TTC549 (cell line): Measurements from ENCODE around the gene HERC2.
"Not testable (repeated sequence)": the region's sequence is repeated elsewhere in the genome, so short reads cannot be mapped to it uniquely, and the experiment has no call there.

Experiments used
- FAIRE-seq: peaks from 2 replicates; lab custom pipeline; 2012; peaks lifted over from hg19 to GRCh38; lab: Jason Lieb, UNC

The HERC2 gene, protein sequence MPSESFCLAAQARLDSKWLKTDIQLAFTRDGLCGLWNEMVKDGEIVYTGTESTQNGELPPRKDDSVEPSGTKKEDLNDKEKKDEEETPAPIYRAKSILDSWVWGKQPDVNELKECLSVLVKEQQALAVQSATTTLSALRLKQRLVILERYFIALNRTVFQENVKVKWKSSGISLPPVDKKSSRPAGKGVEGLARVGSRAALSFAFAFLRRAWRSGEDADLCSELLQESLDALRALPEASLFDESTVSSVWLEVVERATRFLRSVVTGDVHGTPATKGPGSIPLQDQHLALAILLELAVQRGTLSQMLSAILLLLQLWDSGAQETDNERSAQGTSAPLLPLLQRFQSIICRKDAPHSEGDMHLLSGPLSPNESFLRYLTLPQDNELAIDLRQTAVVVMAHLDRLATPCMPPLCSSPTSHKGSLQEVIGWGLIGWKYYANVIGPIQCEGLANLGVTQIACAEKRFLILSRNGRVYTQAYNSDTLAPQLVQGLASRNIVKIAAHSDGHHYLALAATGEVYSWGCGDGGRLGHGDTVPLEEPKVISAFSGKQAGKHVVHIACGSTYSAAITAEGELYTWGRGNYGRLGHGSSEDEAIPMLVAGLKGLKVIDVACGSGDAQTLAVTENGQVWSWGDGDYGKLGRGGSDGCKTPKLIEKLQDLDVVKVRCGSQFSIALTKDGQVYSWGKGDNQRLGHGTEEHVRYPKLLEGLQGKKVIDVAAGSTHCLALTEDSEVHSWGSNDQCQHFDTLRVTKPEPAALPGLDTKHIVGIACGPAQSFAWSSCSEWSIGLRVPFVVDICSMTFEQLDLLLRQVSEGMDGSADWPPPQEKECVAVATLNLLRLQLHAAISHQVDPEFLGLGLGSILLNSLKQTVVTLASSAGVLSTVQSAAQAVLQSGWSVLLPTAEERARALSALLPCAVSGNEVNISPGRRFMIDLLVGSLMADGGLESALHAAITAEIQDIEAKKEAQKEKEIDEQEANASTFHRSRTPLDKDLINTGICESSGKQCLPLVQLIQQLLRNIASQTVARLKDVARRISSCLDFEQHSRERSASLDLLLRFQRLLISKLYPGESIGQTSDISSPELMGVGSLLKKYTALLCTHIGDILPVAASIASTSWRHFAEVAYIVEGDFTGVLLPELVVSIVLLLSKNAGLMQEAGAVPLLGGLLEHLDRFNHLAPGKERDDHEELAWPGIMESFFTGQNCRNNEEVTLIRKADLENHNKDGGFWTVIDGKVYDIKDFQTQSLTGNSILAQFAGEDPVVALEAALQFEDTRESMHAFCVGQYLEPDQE (N-terminal part only)

DNA sequence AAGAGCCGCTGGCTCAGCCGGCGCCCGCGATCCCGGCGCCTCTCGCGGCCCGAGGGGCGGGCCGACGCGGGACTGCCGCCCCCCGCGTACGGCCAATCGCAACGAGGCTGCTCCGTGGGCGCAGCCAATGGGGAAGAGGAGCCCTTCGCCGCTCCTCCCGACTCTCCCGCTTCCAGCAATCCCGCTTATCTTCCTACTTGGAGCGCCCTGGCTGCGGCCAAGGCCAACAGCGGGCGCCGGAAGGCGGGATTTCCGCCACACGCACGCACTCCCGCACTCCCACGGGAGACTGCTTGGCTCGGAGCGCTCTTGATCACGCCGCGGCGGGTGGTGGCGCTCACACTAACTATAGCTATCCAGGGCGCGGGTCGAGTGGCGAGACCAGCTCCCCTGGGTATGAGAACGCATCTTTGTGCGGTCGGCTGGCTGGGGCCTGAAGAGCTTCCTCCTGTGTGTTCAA, at the start of gene HERC2:
Gene HERC2, minus strand, starts transcription at position 51 of the 460 bp plus-strand sequence. CDS start 746 bp downstream, outside the sequence.
- not testable (repeated sequence) for FAIRE-seq

DNA sequence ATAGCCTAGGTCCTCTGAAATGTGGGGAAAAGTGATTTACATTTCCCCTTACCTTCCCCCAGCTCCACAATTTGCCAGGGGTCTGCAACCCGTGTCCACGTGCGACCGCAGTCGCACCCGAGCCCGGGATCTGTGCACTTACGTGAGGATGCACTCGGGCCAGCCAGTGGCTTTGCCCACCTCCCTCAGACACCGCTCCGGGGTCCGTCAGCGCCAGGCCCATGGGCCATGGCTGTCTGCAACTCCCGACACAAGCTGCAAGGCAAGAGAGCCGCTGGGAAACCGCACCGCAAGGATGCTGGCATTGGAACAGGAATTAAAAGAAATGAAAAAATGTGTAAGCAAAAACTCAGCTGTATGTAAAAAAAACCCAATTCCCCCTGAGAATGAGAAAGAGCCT, 43.5 kb upstream of the HERC2 start:
- not testable (repeated sequence) for FAIRE-seq

DNA sequence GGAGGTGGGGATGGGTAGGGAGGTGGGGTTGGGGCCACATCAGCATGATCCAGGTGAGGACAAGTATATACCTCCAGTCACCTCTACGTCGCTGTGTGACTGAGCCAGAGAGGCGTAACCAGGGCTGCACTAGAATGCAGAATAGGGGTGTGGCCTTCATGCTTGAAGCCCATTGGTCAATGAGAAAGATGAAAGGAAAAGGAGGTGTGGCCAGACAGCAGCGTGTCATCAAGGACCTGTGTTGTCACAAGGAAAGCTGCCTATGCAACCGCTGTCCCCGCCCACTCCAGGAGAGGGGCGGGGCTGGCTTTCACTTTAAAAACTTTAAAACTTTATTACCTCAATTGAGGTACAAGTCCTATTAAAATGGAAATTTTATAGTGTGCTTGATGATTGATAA, 36.0 kb upstream of the HERC2 start, which contains the start of gene GOLGA6L24:
Gene GOLGA6L24, minus strand, starts transcription at position 101 of the 400 bp plus-strand sequence. Its CDS starts 61 bp downstream, at position 40.
- not testable (repeated sequence) for FAIRE-seq

DNA sequence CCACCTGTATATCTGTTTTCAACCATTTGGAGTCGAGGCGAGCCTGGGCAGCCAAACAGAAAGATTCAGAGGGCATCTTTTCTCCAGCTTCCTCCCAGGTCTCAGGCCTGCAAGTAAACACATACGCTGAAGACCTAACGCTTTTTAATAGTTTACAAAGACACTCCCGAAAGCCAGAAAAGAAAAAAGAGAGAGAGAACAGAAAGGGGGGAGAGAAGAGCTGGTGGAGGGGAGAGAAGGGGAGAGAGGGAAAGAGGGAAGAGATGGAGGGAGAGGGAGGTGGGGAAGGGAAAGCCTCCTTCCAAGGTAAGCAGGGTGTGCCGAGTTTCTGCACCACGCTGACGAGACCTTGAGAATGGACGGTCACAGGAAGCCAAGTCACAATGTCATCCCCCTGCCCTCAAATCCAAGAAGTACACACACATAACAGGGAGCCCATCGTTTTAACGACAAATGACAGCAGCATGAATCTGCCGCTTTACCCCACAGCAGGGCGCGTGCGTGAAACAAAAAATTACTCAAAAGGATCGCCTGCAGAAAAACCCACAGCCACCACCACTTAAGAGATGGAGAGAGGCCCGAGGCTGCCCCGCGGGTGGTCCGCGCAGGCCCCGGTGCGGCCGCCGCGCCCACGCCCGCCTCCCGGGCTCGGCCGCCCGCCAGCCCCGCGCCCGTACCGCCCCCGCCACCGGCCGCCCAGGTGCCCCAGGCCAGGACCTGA, 461 bp downstream of the HERC2 start:
- FAIRE-seq = not testable (repeated sequence)

DNA sequence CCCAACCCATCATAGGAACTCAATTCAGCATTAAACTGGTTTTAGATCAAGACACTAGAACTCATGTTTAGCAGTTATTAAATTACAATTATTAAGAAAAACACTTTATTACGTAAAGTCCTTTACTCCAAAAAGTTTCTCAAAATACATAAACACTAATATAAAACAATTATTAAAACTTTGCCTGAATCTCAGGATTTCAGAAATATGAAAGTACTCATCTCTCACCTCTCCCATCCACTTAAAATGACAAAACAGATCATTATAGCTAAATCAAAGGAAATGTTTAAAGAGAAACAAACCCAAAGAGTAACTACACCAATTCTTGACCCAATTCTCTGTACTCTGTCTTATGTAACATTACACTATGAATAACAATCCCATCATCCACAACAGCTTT, 2.3 kb downstream of the HERC2 start:
- FAIRE-seq = not testable (repeated sequence)

DNA sequence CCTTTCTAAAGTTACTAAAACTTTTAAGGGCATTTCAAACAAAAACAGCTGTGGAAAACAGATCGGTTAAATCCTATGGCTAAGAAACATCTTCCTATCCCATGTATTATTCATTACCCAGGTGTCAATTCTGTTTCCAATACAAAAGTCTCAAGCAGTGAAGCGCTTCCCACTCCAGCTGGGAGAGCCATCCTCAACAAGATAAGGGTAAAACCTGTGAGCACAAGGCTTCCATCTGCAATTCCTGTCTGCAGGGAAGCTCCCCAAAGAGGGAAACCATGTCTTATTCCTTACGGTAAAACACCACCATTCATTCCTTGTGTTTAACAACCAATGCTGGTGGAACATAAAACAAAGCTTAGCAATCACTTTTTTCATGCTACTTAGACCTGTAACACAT, 3.2 kb downstream of the HERC2 start:
- FAIRE-seq = not testable (repeated sequence)

DNA sequence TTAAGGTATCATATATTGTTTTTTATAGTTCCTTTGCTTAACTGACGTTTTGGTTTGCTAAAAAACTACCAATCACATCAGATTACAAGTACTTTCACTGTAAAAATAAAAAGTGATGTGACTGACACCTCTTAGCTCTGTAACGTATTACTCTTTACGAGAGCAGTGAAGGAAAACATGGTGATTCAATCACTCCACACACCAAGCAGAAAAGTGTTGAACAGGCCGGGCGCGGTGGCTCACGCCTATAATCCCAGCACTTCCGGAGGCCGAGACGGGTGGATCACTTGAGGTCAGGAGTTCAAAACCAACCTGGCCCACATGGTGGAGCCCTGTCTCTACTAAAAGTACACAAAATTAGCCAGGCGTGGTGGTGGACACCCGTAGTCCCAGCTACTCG, 3.9 kb downstream of the HERC2 start:
- FAIRE-seq = not testable (repeated sequence)

DNA sequence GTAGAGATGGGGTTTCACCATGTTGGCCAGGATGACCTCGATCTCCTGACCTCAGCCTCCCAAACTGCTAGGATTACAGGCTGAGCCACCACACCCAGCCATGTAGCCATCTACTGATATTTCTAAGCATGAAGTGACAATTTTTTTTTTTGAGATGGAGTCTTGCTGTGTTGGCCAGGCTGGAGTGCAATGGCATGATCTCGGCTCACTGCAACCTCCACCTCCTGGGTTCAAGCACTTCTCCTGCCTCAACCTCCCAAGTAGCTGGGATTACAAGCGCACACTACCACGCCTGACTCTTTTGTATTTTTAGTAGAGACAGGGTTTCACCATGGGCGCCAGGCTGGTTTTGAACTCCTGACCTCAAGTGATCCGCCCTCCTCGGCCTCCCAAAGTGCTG, 5.0 kb downstream of the HERC2 start:
- not testable (repeated sequence) for FAIRE-seq

DNA sequence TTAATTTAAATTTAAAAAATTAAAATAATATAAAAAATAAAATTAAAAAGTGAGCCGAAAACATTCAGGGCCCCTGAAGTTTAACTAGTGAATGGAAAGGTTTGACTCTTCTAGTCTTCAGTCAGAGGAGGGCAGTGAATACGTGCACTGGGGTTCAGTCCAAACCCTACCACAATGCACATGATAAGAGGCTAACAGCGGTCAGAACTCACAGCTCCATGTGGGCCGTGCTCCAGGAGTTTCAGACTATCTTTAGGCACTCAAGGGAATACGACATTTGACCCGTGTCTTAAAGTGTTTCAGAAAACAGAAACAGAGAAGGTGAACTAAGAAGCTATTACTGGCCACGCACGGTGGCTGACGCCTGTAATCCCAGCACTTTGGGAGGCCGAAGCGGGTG, 11.5 kb downstream of the HERC2 start:
- FAIRE-seq = not testable (repeated sequence)

DNA sequence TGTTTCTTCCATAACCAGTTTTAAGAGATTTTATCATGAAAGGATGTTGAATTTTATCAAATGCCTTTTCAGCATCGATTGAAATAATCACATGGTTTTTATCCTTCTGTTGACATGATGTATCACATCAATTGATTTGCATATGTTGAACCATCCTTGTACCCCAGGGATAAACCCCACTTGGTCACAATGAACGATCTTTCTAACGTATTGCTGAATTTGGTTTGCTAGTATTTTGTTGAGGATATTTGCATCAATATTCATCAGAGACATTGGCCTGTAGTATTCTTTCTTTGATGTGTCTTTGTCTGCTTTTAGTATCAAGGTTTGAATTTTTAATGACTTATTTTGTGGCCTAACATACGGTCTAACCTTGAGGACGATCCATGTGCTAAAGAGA, 13.3 kb downstream of the HERC2 start:
- FAIRE-seq = not testable (repeated sequence)

DNA sequence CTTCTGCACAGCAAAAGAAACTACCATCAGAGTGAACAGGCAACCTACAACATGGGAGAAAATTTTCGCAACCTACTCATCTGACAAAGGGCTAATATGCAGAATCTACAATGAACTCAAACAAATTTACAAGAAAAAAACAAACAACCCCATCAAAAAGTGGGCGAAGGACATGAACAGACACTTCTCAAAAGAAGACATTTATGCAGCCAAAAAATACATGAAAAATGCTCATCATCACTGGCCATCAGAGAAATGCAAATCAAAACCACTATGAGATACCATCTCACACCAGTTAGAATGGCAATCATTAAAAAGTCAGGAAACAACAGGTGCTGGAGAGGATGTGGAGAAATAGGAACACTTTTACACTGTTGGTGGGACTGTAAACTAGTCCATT, 16.3 kb downstream of the HERC2 start:
- not testable (repeated sequence) for FAIRE-seq

DNA sequence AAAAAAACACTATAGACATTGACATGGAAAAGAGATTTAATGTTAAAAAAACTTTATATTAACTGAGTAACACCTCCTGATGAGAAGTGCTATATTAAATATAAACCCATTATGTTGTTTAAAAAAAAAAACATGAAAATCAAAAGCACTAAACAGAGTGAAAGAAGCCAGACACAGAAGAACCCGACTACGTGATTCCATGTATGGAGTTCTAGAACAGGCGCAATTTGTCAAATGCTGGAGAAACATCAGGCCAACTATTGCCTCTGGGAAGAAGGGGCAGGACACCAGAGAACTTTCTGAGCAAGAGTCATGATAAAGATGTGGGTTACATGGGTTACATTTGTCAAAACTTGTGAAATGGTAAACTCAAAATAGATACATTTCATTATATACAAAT, 24.5 kb downstream of the HERC2 start:
- not testable (repeated sequence) for FAIRE-seq

DNA sequence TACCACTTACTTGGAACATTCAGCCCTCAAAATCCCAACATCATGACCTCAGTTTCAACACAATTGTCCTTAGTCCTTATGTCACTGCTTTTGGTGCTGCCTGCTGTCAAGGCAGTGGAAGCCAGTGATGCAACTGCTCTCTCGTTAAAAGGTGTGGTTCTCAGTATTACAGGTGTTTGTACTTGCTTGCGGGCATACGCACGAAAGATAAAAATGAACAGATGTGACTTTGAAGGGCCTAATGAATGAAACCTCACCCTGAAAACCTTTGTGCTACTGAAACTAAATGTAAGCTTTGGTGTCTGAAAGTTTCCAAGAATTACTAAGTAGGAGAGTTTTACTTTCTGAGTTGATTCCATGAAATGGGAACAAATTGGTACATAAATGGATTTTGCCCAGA, 25.2 kb downstream of the HERC2 start:
- FAIRE-seq = not testable (repeated sequence)

DNA sequence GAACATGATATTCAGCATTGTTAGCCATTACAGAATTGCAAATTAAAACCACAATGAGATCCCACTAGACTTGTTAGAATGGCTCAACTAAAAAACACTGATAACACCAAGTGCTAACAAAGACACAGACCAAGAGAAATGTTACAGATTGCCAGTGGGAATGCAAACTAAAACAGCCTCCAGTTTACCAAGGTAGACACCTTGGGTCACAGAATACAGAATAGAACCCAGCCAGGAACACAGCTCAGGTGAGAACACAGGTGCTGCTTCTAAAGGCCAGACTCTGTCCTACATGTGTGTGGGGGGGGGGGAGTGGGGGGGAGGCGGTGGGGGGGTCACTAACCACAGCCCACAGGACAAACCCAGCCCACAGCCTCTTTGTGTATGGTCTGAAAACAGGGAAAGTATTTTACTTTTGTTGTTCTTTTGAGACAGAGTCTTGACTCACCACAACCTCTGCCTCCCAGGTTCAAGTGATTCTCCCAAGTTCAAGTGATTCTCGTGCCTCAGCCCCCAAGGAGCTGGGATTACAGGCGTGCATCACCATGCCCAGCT, 26.9 kb downstream of the HERC2 start:
- not testable (repeated sequence) for FAIRE-seq

DNA sequence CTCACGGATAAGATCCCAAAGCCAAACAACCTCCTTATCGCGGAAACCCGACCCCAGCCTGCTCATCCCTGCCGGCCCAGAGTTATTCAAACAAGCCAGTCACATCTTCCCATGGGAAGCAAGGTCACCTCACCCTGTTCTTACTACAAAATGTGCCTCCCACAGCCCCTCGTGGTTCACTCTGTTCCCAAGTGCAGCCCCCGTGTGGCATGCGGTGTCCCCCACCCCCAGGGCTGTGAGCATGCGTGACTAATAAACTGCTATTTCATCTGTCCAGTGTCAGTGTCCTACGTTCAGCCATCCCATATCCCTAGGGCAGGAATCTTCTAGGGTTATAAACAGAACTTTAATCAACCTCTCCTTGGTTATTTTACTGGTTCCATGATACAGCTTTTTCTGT, 27.4 kb downstream of the HERC2 start:
- FAIRE-seq = not testable (repeated sequence)

DNA sequence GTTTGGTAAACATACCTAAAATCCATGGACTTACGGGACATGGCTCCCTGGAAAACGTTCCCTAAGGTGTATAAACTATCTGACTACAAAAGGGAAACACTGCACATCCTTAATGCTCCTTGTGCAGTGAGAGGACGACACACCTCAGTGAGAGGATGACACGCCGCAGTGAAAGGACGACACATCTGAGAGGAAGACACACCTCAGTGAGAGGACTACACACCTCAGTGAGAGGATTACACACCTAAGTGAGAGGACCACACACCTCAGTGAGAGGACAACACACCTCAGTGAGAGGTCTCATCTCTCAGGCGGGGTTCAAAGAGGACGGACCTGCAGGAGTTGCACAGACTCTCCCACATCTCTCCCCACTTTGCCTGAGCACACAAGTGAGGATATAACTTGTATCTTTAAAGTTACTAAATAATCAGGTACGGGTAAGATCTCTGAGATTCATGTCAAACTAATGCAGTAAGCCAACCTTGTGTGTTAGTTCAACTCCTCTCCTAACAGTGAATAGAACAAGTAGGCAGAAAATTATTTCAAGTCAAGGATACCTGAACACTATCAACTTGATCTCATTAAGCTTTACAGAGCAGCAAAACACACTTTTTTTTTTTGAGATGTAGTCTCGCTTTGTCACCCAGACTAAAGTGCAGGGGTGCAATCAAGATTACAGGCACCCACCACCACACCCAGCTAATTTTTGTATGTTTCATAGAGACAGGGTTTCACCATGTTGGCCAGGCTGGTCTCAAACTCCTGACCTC, 32.1 kb downstream of the HERC2 start:
- no peak for FAIRE-seq

DNA sequence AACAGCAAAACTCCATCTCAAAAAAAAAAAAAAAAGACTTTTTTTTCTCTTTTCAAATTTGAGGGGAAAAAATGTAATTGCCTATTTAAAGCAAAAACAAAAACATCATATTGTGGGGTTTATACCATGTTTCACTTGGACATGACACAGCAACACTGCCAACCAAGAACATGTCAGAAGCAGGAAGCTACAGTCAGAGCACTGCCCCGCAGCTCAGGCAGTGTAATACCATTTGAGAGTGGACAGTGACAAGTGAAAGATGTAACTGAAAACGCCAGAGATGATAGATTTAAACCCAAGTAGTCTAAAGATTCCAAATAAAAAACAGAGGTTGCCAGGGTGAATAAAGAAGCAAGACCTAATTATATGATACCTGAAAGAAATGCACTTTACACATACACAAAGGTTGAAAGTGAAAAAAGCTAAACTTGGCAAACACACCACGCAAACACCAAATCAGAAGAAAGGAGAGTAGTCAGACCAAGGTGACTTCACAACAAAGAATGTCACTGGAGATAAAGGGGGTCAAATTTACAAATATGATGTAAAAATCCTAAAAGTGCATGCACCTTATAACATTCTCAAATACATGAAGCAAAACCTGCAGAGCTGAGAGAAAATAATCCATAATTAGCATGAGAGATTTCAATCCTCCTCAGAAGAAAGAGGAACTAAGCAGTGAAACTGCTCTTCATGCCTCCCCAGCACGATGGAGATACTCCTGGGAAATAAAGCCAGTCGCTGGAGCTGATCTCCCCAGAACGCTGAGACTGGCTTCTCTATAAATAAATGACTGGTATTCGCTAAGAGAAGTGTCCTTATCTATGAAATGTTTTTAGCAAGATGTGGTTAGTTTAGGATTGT, 32.9 kb downstream of the HERC2 start:
- not testable (repeated sequence) for FAIRE-seq

DNA sequence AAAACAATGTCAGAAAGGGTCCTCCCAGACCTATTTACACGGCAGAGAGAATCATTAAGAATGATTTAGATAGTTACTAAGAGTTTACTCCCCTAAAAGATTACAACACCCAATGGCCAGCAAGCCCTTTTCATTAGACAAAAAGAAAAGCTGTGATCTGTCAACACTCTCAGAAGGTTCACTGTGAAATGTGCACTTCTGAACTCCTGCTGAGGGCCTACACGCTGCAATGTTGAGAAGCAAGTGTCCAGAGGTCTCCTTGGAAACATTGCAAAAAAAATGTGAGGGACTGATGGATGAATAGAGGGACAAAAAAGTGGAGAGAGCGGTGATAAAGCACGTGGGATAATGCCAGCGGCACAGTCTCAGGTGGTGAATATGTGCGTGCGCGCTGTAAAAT, 35.3 kb downstream of the HERC2 start:
- FAIRE-seq = not testable (repeated sequence)

DNA sequence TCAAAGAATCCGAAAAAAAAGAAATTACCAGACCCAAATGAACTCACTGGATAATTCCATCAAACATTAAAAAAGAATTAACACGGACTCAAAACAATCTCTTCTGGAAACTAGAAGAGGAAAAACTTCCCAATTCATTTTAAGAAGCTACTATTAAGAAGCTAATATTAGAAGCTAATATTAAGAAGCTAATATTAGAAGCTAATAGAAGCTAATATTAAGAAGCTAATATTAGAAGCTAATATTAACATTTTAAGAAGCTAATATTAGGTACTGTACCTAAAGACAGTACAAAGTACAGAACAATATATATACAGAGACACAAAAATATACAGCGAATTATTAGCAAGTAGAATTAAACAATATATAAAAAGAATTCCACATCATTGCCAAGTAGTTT, 35.9 kb downstream of the HERC2 start:
- FAIRE-seq = no peak
